Neural crest cell (in vitro differentiated cells): ENCODE results near the gene CP. TPM values are rescaled to one million over a fixed set of nuclear protein-coding genes. Genes with fewer than 3 reads are reported as not detected.

Experiments used
- DNase-seq: peaks from one replicate; pipeline ENCODE4 v3.0.0; 2021; ENCODE audit warnings: low read depth, mixed read lengths, low spot score
- H3K27ac Mint-ChIP-seq: one replicate; pipeline ENCODE4 v1.8.0; 2021; ENCODE audit warnings: mild to moderate bottlenecking, mixed read lengths; ENCODE audit not compliant: unreplicated experiment
- H3K27me3 Mint-ChIP-seq: 2 replicates; pipeline ENCODE4 v1.8.0; 2021; ENCODE audit warnings: low read depth, mild to moderate bottlenecking, mixed read lengths
- H3K36me3 Mint-ChIP-seq: 2 replicates; pipeline ENCODE4 v1.8.0; 2021; ENCODE audit warnings: low read depth, mild to moderate bottlenecking, mixed read lengths
- H3K4me1 Mint-ChIP-seq: 2 replicates; pipeline ENCODE4 v1.8.0; 2021; ENCODE audit warnings: mixed read lengths
- H3K4me3 Mint-ChIP-seq: one replicate; pipeline ENCODE4 v1.8.0; 2021; ENCODE audit warnings: mild to moderate bottlenecking, mixed read lengths
- H3K9me3 Mint-ChIP-seq: 2 replicates; pipeline ENCODE4 v1.8.0; 2021; ENCODE audit warnings: mixed read lengths
- total RNA-seq: library from RNA; stranded (reverse); gene quantifications from 2 replicates; pipeline ENCODE4 v1.2.1, GENCODE V29; 2021
- TF ChIP-seq, protein P1 (sequence below): fragments of 200-600 bp; sonication (generic); conservative IDR thresholded peaks from 2 replicates; pipeline ENCODE4 v1.5.0; 2021; ENCODE audit warnings: antibody characterized with exemption, mild to moderate bottlenecking

The CP gene
- total RNA-seq, 1 donor from 2014 or later = 0.42 TPM

DNA sequence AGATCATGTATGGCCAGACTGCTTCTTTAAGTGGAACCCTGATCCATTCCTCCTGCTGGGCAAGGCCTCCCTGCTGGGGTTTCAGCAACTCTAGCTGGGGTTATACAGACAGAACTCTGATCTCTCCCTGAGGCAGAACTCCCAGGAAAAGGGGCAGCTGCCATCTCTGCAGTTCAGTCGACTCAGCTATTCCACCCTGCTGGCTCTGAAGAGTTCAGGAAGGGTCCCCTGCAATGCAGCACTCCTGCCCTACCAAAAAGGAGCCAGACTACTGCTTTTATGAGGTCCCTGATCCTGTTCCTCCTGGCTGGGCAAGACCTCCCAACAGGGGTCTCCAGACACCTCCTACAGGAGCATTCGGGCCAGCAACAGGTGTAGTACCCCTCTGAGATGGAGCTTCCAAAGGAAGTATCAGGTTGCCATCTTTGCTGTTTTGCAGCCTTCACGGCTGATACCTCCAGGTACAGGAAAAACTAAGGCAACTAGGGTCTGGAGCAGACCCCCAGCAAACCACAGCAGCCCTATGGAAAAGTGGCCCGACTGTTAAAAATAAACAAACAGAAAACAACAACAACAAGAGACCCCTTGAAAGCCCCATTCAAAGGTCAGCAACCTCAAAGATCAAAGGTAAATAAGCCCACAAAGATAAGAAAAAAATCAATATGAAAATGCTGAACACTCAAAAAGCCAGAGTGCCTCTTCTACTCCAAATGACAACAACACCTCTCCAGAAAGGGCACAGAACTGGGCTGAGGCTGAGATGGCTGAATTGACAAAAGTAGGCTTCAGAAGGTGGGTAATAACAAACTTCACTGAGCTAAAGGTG lies 14.2 kb upstream of the CP start:
- TF ChIP-seq, protein P1, sequence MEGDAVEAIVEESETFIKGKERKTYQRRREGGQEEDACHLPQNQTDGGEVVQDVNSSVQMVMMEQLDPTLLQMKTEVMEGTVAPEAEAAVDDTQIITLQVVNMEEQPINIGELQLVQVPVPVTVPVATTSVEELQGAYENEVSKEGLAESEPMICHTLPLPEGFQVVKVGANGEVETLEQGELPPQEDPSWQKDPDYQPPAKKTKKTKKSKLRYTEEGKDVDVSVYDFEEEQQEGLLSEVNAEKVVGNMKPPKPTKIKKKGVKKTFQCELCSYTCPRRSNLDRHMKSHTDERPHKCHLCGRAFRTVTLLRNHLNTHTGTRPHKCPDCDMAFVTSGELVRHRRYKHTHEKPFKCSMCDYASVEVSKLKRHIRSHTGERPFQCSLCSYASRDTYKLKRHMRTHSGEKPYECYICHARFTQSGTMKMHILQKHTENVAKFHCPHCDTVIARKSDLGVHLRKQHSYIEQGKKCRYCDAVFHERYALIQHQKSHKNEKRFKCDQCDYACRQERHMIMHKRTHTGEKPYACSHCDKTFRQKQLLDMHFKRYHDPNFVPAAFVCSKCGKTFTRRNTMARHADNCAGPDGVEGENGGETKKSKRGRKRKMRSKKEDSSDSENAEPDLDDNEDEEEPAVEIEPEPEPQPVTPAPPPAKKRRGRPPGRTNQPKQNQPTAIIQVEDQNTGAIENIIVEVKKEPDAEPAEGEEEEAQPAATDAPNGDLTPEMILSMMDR = no peak
- Mint-ChIP-seq H3K27ac (no peak overlapping the region), H3K27me3 (no peaks in the 10 kb centered on the region), H3K9me3 (peaks cover 3% of the 10 kb centered on the region), H3K4me3 (no peak overlapping the region), H3K36me3 (peaks cover 2% of the 10 kb centered on the region), H3K4me1 (no peaks in the 10 kb centered on the region)
- no peak for DNase-seq

DNA sequence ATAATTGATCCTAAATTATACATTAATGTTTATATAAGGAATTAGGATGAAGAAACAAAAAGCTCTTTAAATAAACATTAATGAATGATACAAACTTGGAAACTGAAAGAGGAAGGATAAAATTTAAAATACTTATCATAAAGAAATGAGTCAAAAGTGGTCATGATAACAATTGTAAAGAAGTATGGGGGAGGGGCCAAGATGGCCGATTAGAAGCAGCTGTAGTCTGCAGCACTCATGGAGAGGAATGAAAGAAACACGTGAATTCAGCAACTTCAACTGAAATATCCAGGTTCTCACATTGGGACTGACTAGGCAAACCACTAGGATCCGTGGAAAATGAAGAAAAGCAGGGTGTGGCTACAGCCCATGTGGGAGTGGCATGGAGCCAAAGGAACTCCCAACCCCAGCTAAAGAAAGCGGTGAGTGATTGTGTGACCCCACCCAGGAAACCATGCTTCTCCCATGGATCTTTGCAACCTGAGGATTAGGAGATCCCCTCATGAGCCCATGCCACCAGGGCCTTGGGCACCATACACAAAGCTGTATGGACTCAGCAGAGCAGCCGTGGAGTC lies 13.1 kb upstream of the CP start:
- Mint-ChIP-seq H3K36me3 (peaks cover 2% of the 10 kb centered on the region), H3K27ac (no peak overlapping the region), H3K9me3 (peaks cover 3% of the 10 kb centered on the region), H3K4me1 (no peaks in the 10 kb centered on the region), H3K4me3 (no peak overlapping the region), H3K27me3 (no peaks in the 10 kb centered on the region)
- no peak for DNase-seq
- TF ChIP-seq, protein P1 = no peak

GRCh38 chr3:149233323-149233722 lies 11.7 kb upstream of the CP start:
- Mint-ChIP-seq H3K4me1 (no peaks in the 10 kb centered on the region), H3K27ac (no peak overlapping the region), H3K4me3 (no peak overlapping the region), H3K36me3 (peaks cover 2% of the 10 kb centered on the region), H3K9me3 (peaks cover 2% of the 10 kb centered on the region), H3K27me3 (no peaks in the 10 kb centered on the region)
- TF ChIP-seq, protein P1 = no peak
- no peak for DNase-seq

DNA sequence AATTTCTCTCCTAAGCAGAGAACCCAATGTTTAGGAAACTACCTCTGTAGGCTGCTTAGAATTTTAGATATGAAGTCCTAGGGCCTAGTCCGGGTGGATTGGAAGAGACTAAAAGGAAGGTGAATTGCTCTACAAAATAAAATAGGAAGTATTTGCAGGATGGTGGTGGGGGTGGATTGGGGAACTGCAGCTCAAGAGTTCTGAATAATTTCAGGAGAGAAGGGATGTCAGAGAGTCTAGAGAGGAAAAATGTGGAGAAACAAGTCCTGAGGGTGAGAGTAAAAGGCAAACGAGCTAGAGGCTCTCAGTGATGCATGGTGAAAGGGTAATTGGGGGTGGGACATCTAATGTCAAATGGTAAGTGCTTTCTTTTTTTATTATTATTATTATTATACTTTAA lies 10.2 kb upstream of the CP start:
- no peaks in the 10 kb centered on the region for H3K27me3 Mint-ChIP-seq
- no peak overlapping the region for H3K4me3 Mint-ChIP-seq
- H3K4me1 Mint-ChIP-seq = no peaks in the 10 kb centered on the region
- H3K9me3 Mint-ChIP-seq = no peaks in the 10 kb centered on the region
- DNase-seq = no peak
- H3K36me3 Mint-ChIP-seq = no peaks in the 10 kb centered on the region
- no peak overlapping the region for H3K27ac Mint-ChIP-seq
- TF ChIP-seq, protein P1 = no peak

- Mint-ChIP-seq H3K27me3 (no peaks in the 10 kb centered on the region), H3K36me3 (no peaks in the 10 kb centered on the region), H3K4me1 (peaks cover 12% of the 10 kb centered on the region), H3K9me3 (no peaks in the 10 kb centered on the region), H3K27ac (no peak overlapping the region), H3K4me3 (no peak overlapping the region)
- TF ChIP-seq, protein P1 = no peak
- no peak for DNase-seq
Observed at GRCh38 chr3:149227591-149228268, 6.1 kb upstream of the CP start.
